Small intestine (tissue), 7 donors: ENCODE results near the gene NUCB1. TPM values are rescaled to one million over a fixed set of nuclear protein-coding genes. Genes with fewer than 3 reads are reported as not detected.
A peak's percentile ranks its signal among the peaks of the same experiment; 100 is the strongest.
"Not testable (repeated sequence)": the region's sequence is repeated elsewhere in the genome, so short reads cannot be mapped to it uniquely, and the experiment has no call there.

Source experiments
- DNase-seq, 2 donors: peaks; one replicate each; pipeline versions ENCODE4 v3.0.0 to v3.0.0-alpha.2; 2013
- FAIRE-seq: peaks from 2 replicates; lab custom pipeline; 2012; peaks lifted over from hg19 to GRCh38; lab: Jason Lieb, UNC
- H3K27ac ChIP-seq, 3 donors: one replicate each; pipeline ENCODE4 v1.5.1; 2013; ENCODE audit warnings: low read length in 2 of 3, mild to moderate bottlenecking in 2 of 3, control low read depth in 1 of 3, inconsistent platforms in 1 of 3, low read depth in 1 of 3, moderate library complexity in 1 of 3
- H3K27me3 ChIP-seq, 3 donors: one replicate each; pipeline ENCODE4 v1.6.1; 2013; ENCODE audit warnings: low read length in 3 of 3, inconsistent platforms in 1 of 3; ENCODE audit not compliant: control insufficient read depth in 3 of 3, insufficient read depth in 3 of 3
- H3K36me3 ChIP-seq, 3 donors: one replicate each; pipeline ENCODE4 v1.6.1; 2013; ENCODE audit warnings: low read length in 3 of 3, inconsistent platforms in 1 of 3, low read depth in 1 of 3, mild to moderate bottlenecking in 1 of 3, moderate library complexity in 1 of 3; ENCODE audit not compliant: control insufficient read depth in 3 of 3, insufficient read depth in 2 of 3
- H3K4me1 ChIP-seq, 3 donors: one replicate each; pipeline ENCODE4 v1.6.1; 2013; ENCODE audit warnings: low read length in 2 of 3, inconsistent platforms in 1 of 3, low read depth in 1 of 3, mild to moderate bottlenecking in 1 of 3, moderate library complexity in 1 of 3; ENCODE audit not compliant: control insufficient read depth in 3 of 3, insufficient read depth in 2 of 3
- H3K4me3 ChIP-seq, 3 donors: one replicate each; pipeline ENCODE4 v1.5.1; 2013; ENCODE audit warnings: low read length in 3 of 3, control low read depth in 1 of 3, inconsistent platforms in 1 of 3, low read depth in 1 of 3, mild to moderate bottlenecking in 1 of 3, moderate library complexity in 1 of 3
- H3K9me3 ChIP-seq, 2 donors: one replicate each; pipeline ENCODE4 v1.6.1; 2013; ENCODE audit warnings: low read depth in 1 of 2, low read length in 1 of 2; ENCODE audit not compliant: control insufficient read depth in 2 of 2, insufficient read depth in 1 of 2
- WGBS, 3 donors: extraction: QIAGEN DNeasy Blood & Tissue Kit; methylation state at CpG; one replicate each; pipeline ENCODE4 v1.1.7; 2013; 5-methylcytosine and 5-hydroxymethylcytosine counted together
- polyA plus RNA-seq, 4 donors: library from polyadenylated mRNA; stranded (reverse) in 3 of 4; unstranded in 1 of 4; fragments of 200-250 nt in 3 of 4; fragments of 120-200 nt in 1 of 4; gene quantifications; one replicate each; pipeline versions ENCODE4 v1.2.1 to v1.2.3, GENCODE V29; 2013
- donor health status: healthy with polysubstance abuse.
- donor health status: control.
- donor health status: control.
- donor health status: Bipolar disorder and iron deficiency.
- donor health status: healthy.

Gene NUCB1
- polyA plus RNA-seq, 4 donors = 102 to 359 (median 228) TPM

- no peak for FAIRE-seq
- no peaks in the 10 kb centered on the region for H3K36me3 ChIP-seq
- peaks cover 0 to 12% (median 0%) of the 10 kb centered on the region in 3 donors for H3K4me1 ChIP-seq
- WGBS, 3 donors = 36 to 76% (median 66%) methylated on average over 4 of the region's 4 CpGs
- H3K4me3 ChIP-seq = no peak overlapping the region
- H3K27ac ChIP-seq = no peak overlapping the region
- H3K27me3 ChIP-seq = peaks cover 0 to 11% (median 2%) of the 10 kb centered on the region in 3 donors
- H3K9me3 ChIP-seq = no peaks in the 10 kb centered on the region
- DNase-seq = peak in 1 of 2 donors; percentile 33
Observed at GRCh38 chr19:48890551-48890950, 9.6 kb upstream of the NUCB1 start.

- Histone ChIP-seq H3K27ac (no peak overlapping the region), H3K9me3 (no peaks in the 10 kb centered on the region), H3K4me1 (peaks cover 0 to 22% (median 2%) of the 10 kb centered on the region in 3 donors), H3K36me3 (no peaks in the 10 kb centered on the region), H3K27me3 (peaks cover 0 to 17% (median 2%) of the 10 kb centered on the region in 3 donors), H3K4me3 (no peak overlapping the region)
- no peak for FAIRE-seq
- 69 to 80% (median 79%) methylated on average over 20 to 21 of the region's 21 CpGs for WGBS, 3 donors
- no peak for DNase-seq
Observed at GRCh38 chr19:48895226-48895625, 4.9 kb upstream of the NUCB1 start.

DNA sequence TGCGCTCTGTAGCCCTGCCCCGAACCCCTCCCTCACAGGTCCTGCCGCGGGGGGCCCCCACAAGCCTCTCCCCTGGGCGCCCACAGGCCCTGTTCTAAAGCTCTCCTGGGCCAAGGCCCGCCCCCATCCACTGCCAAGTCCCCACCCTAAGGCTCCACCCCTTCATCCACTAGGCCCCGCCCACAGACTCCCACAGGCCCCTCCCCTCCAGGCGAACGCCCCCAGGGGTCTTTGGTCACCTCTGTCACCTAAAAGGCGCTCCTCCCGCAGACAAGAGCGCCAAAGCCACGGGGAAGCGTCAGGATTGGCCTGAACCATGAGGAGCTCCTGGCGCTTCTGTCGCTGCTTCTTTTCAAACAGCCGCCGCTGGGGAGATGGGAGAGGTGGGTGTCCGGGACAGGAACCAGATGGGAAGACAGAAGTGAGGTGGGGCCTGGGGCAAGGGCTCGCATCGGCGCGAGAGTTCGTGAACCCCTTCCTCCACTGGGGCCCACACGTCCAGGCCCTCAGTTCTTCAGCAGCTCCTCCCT, 3.9 kb upstream of the NUCB1 start:
- FAIRE-seq = no peak

DNA sequence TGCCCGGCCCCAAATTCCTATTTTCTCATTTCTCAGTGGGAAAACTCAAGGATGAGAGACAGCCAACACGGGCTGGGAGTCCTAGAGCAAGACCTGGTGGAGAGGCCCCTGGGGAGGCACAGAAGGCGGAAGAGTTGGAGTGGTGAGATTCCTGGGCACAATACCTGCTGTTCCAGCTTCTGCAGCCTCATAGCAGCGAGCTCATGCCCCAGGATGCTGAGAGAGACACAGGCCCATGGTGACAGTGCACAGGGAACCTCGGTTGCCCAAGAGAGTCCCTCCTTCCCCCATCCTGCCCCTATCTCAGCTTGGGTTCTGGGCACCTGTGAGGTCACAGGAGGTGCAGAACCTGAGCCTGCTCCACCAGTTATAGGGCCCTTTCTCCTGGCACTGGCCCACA, 2.9 kb upstream of the NUCB1 start:
- Histone ChIP-seq H3K27ac (no peak overlapping the region), H3K9me3 (no peaks in the 10 kb centered on the region), H3K36me3 (peaks cover 0 to 8% (median 0%) of the 10 kb centered on the region in 3 donors), H3K4me1 (peaks cover 0 to 17% (median 5%) of the 10 kb centered on the region in 3 donors), H3K27me3 (peaks cover 0 to 13% (median 2%) of the 10 kb centered on the region in 3 donors), H3K4me3 (no peak overlapping the region)
- FAIRE-seq (no peak), DNase-seq (no peak)
- WGBS, 3 donors = 76 to 89% (median 79%) methylated on average over 4 to 5 of the region's 5 CpGs

More for the DNA sequence above, 3.9 kb upstream of the NUCB1 start:
- H3K9me3 ChIP-seq = no peaks in the 10 kb centered on the region
- peaks cover 0 to 22% (median 2%) of the 10 kb centered on the region in 3 donors for H3K4me1 ChIP-seq
- H3K36me3 ChIP-seq = peaks cover 0 to under 1% (median 0%) of the 10 kb centered on the region in 3 donors
- peaks cover 0 to 13% (median 2%) of the 10 kb centered on the region in 3 donors for H3K27me3 ChIP-seq
- WGBS, 3 donors = 34 to 62% (median 42%) methylated on average over 23 to 25 of the region's 25 CpGs
- H3K4me3 ChIP-seq = peak overlapping the region in 1 of 3 donors; percentile 35
- peak overlapping the region in 2 of 3 donors; percentile 12 to 50 for H3K27ac ChIP-seq
- DNase-seq = peak in 1 of 2 donors; percentile 54

- Histone ChIP-seq H3K4me3 (peak overlapping the region in 2 of 3 donors; percentile 90 to 99), H3K27ac (peak overlapping the region in 2 of 3 donors; percentile 74 to 90), H3K36me3 (peaks cover 2 to 23% (median 4%) of the 10 kb centered on the region in 3 donors), H3K4me1 (peaks cover 0 to 19% (median 5%) of the 10 kb centered on the region in 3 donors), H3K27me3 (peaks cover 0 to 13% (median 2%) of the 10 kb centered on the region in 3 donors)
- FAIRE-seq, H3K9me3 ChIP-seq, DNase-seq: not testable (repeated sequence)
- WGBS, 3 donors = 83 to 86% (median 84%) methylated on average over 11 of the region's 11 CpGs
Observed at GRCh38 chr19:48899386-48899749, 744 bp upstream of the NUCB1 start.

DNA sequence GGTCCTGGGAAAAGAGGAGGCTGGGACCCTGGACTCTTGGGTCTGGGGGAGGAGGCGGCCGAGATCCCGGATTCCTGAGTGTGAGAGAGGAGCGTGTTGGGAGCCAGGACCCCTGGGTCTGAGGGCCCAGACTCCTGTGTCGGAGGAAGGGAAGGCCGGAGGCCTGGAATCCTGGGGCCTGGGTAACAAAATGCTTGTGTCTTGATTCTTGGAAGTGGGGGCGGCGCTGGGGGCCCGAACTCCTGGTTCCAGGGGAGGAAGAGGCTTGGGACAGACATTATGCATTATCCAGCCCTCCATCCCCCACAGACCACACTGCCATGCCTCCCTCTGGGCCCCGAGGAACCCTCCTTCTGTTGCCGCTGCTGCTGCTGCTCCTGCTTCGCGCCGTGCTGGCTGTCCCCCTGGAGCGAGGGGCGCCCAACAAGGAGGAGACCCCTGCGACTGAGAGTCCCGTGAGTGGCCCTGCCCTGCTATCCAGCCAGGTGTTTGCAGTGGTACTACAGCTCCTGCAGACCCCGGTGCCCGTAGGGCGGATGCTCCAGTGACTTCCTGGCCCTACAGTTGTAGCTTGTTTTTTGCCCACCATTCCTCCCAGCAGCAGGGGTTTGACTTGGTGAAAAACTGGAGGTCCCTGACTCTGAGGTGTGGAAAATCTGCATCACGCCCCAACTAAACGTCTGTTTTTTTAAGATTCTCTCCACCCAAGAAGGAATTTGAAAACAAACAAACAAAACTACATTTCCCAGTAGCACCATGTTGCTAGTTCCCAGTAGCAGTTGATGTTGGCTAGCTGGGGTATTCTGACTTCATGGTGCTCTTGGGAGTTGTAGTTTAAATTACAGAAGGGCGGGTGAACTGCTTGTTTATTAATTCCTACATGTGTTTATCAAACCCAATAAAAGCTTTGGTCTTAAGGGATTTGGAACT, 630 bp downstream of the NUCB1 start:
- Histone ChIP-seq H3K36me3 (peaks cover 4 to 37% (median 10%) of the 10 kb centered on the region in 3 donors), H3K27me3 (peaks cover 0 to 4% (median 0%) of the 10 kb centered on the region in 3 donors), H3K4me1 (peaks cover 0 to 15% (median 5%) of the 10 kb centered on the region in 3 donors), H3K27ac (peak overlapping the region; percentile 74 to 90 (median 85)), H3K9me3 (no peaks in the 10 kb centered on the region), H3K4me3 (peak overlapping the region; percentile 73 to 99 (median 90))
- no peak for FAIRE-seq
- peak; percentile 48 to 58 for DNase-seq
- 6 to 13% (median 10%) methylated on average over 19 to 24 of the region's 24 CpGs for WGBS, 3 donors

GRCh38 chr19:48902291-48902690, 2.2 kb downstream of the NUCB1 start:
- H3K9me3 ChIP-seq, DNase-seq, H3K4me3 ChIP-seq, H3K27me3 ChIP-seq, FAIRE-seq, H3K27ac ChIP-seq: not testable (repeated sequence)
- Histone ChIP-seq H3K4me1 (peaks cover 0 to 10% (median 5%) of the 10 kb centered on the region in 3 donors), H3K36me3 (peaks cover 6 to 51% (median 10%) of the 10 kb centered on the region in 3 donors)
- 96 to 98% (median 97%) methylated on average over 7 of the region's 7 CpGs for WGBS, 3 donors

DNA sequence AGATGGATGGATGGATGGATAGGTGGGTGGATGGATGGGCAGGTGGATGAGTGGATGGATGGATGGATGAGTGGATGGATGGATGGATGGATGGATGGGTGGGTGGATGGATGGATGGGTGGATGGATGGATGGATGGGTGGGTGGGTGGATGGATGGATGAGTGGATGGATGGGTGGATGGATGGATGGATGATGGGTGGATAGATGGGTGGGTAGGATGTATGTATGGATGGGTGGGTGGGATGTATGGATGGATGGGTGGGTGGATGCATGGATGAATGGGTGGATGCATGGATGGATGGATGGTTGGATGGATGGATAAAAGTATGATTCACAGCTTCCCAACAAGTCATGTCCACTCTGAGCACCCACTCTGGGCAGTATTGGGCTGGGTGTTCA, 3.7 kb downstream of the NUCB1 start:
- H3K4me3 ChIP-seq, H3K27ac ChIP-seq, FAIRE-seq, DNase-seq, H3K9me3 ChIP-seq, H3K27me3 ChIP-seq: not testable (repeated sequence)
- peaks cover 0 to 23% (median 5%) of the 10 kb centered on the region in 3 donors for H3K4me1 ChIP-seq
- H3K36me3 ChIP-seq = peaks cover 9 to 65% (median 10%) of the 10 kb centered on the region in 3 donors
